Neural crest cell (in vitro differentiated cells): ENCODE data around the gene TENM3. TPM values are rescaled to one million over a fixed set of nuclear protein-coding genes. Genes with fewer than 3 reads are reported as not detected.

Experiments
- DNase-seq: peaks from one replicate; pipeline ENCODE4 v3.0.0; 2021; ENCODE audit warnings: low read depth, mixed read lengths, low spot score
- H3K27ac Mint-ChIP-seq: one replicate; pipeline ENCODE4 v1.8.0; 2021; ENCODE audit warnings: mild to moderate bottlenecking, mixed read lengths; ENCODE audit not compliant: unreplicated experiment
- H3K27me3 Mint-ChIP-seq: 2 replicates; pipeline ENCODE4 v1.8.0; 2021; ENCODE audit warnings: low read depth, mild to moderate bottlenecking, mixed read lengths
- H3K36me3 Mint-ChIP-seq: 2 replicates; pipeline ENCODE4 v1.8.0; 2021; ENCODE audit warnings: low read depth, mild to moderate bottlenecking, mixed read lengths
- H3K4me1 Mint-ChIP-seq: 2 replicates; pipeline ENCODE4 v1.8.0; 2021; ENCODE audit warnings: mixed read lengths
- H3K4me3 Mint-ChIP-seq: one replicate; pipeline ENCODE4 v1.8.0; 2021; ENCODE audit warnings: mild to moderate bottlenecking, mixed read lengths
- H3K9me3 Mint-ChIP-seq: 2 replicates; pipeline ENCODE4 v1.8.0; 2021; ENCODE audit warnings: mixed read lengths
- total RNA-seq: library from RNA; stranded (reverse); gene quantifications from 2 replicates; pipeline ENCODE4 v1.2.1, GENCODE V29; 2021
- TF ChIP-seq, protein P1 (sequence below): fragments of 200-600 bp; sonication (generic); conservative IDR thresholded peaks from 2 replicates; pipeline ENCODE4 v1.5.0; 2021; ENCODE audit warnings: antibody characterized with exemption, mild to moderate bottlenecking

TENM3 gene
- total RNA-seq, 1 donor from 2014 or later: 43.9 TPM

DNA sequence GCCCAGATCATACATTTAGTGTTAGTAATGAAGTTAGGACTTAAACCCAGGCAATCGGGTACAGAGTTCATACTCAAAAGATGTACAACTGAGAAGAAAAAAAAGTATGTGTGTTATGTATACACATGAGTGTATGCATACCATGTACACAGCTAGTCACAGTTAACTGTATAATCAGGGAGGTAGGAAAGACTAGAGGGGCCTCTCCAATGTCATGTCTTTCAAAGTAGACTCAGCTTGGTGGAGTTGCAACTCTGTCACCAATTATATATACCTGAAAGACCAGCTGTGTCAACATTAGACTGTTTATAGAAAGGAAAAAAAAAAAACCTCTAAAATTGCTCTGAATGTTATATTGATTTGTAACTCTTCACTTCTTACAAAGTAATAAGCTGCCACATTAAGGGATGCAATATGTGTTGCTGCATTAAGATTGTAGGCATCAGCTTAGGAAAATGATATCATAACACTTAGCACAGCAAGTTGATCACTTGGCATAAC, 506.5 kb downstream of the TENM3 start:
- Mint-ChIP-seq H3K27me3 (no peaks in the 10 kb centered on the region), H3K9me3 (peaks cover 9% of the 10 kb centered on the region), H3K36me3 (peaks cover 32% of the 10 kb centered on the region), H3K4me3 (no peak overlapping the region), H3K4me1 (peaks cover 31% of the 10 kb centered on the region), H3K27ac (peak overlapping the region; percentile 15)
- no peak for DNase-seq
- TF ChIP-seq, protein P1, sequence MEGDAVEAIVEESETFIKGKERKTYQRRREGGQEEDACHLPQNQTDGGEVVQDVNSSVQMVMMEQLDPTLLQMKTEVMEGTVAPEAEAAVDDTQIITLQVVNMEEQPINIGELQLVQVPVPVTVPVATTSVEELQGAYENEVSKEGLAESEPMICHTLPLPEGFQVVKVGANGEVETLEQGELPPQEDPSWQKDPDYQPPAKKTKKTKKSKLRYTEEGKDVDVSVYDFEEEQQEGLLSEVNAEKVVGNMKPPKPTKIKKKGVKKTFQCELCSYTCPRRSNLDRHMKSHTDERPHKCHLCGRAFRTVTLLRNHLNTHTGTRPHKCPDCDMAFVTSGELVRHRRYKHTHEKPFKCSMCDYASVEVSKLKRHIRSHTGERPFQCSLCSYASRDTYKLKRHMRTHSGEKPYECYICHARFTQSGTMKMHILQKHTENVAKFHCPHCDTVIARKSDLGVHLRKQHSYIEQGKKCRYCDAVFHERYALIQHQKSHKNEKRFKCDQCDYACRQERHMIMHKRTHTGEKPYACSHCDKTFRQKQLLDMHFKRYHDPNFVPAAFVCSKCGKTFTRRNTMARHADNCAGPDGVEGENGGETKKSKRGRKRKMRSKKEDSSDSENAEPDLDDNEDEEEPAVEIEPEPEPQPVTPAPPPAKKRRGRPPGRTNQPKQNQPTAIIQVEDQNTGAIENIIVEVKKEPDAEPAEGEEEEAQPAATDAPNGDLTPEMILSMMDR: no peak

DNA sequence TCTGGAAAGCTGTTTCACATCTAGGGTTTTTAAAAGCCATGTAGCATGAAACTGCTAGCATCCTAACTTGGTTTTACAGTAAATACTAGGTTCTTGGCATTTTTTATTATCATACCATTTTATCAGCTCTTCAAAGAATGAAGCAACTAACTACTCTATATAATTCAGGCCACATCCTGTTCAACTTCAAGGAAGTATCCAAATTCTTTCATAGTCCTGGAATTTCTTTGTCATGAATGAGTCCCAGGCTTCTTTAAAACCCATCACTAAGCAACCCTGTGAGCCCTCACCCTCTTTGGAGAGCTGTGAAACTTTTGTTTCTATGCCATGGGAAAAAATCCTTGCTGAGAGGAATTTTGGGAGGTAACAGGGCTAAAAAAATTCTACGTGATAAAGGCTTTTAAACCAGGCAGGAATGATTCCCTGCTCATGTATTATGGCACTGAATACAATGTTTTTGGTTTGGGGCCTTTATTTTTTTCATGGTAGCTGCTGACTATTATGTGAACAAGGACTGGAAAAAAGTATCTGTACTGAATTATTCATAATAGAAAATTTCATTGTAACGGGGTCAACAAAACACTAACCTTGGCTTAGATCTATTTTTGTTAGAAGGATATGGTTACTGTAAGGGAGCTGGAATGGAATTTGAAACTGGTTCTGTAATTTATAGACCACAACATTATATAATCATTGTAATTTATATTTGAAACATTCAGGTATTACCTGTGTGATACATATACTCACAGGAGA, 509.1 kb downstream of the TENM3 start:
- Mint-ChIP-seq H3K4me1 (peaks cover 42% of the 10 kb centered on the region), H3K27me3 (no peaks in the 10 kb centered on the region)
- no peak for DNase-seq

DNA sequence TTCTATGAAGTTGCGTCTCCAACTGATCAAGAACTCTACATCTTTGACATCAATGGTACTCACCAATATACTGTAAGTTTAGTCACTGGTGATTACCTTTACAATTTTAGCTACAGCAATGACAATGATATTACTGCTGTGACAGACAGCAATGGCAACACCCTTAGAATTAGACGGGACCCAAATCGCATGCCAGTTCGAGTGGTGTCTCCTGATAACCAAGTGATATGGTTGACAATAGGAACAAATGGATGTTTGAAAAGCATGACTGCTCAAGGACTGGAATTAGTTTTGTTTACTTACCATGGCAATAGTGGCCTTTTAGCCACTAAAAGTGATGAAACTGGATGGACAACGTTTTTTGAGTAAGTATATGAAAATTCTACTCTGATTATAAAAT, 511.7 kb downstream of the TENM3 start:
- H3K36me3 Mint-ChIP-seq: peaks cover 27% of the 10 kb centered on the region
- H3K4me1 Mint-ChIP-seq: peaks cover 59% of the 10 kb centered on the region
- no peak overlapping the region for H3K27ac Mint-ChIP-seq
- no peaks in the 10 kb centered on the region for H3K27me3 Mint-ChIP-seq
- TF ChIP-seq, protein P1: no peak
- DNase-seq: no peak
- H3K4me3 Mint-ChIP-seq: no peak overlapping the region
- H3K9me3 Mint-ChIP-seq: peaks cover 6% of the 10 kb centered on the region

More for the DNA sequence above, 509.1 kb downstream of the TENM3 start:
- H3K4me3 Mint-ChIP-seq: peak overlapping the region; percentile 18
- no peak overlapping the region for H3K27ac Mint-ChIP-seq
- TF ChIP-seq, protein P1: no peak
- H3K9me3 Mint-ChIP-seq: peaks cover 5% of the 10 kb centered on the region
- H3K36me3 Mint-ChIP-seq: peaks cover 29% of the 10 kb centered on the region

DNA sequence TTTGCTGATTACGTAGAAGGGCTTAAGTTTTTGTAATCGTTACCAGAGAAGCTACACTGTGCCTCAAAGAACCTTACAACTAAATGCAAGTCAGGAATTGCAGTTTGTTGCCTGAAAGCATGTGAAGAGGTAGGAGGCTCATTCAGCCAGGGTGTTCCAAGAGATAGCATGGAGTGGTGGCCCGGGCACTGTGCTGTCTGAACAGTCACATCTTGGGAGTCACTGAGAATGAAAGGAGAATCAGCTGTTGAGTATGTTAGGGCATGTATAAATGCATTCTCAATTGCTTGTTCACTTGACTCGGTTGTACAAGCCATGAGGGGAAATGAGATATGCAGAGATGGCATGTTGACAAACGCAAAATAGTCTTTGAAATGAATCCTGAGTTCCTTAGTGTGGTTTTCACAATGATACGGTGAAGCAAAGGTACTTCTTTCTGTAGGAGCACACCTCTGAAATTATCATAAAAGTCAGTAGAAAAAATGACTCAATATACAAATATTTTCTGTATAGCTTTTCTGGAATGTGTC, 513.0 kb downstream of the TENM3 start:
- TF ChIP-seq, protein P1: no peak
- H3K27ac Mint-ChIP-seq: no peak overlapping the region
- no peak overlapping the region for H3K4me3 Mint-ChIP-seq

DNA sequence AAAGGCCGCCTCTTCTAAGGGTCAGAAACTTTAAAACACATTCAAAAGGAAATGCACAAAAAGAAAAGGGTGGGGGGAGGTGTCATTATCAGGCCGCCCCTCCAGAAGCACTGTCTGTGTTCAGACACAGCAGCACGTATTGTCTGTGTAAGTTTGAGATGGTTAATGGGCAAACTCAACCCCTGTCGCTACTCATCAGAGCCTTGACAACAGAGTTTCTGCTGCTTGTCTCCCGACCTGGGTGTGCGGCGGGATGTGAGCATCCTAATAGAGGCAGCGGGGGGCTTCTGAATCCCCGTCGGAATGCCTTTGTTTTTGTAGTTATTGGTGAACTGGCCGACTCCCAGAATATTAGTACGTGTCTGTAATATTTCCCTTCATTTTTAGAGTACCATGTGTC, 515.1 kb downstream of the TENM3 start:
- Mint-ChIP-seq H3K4me3 (peak overlapping the region; percentile 64), H3K4me1 (peaks cover 52% of the 10 kb centered on the region), H3K9me3 (peaks cover 5% of the 10 kb centered on the region), H3K27ac (peak overlapping the region; percentile 10), H3K27me3 (no peaks in the 10 kb centered on the region), H3K36me3 (peaks cover 24% of the 10 kb centered on the region)
- no peak for DNase-seq
- TF ChIP-seq, protein P1: no peak

More for the DNA sequence above, 513.0 kb downstream of the TENM3 start:
- H3K9me3 Mint-ChIP-seq: peaks cover 6% of the 10 kb centered on the region
- H3K36me3 Mint-ChIP-seq: peaks cover 27% of the 10 kb centered on the region
- peaks cover 60% of the 10 kb centered on the region for H3K4me1 Mint-ChIP-seq
- H3K27me3 Mint-ChIP-seq: no peaks in the 10 kb centered on the region
- no peak for DNase-seq
